AG10803 (cell line): ENCODE data around the gene WDFY4.

Source experiments
- DNase-seq: peaks from one replicate; pipeline ENCODE4 v3.0.0; 2010; ENCODE audit warnings: low read depth
- H3K4me3 ChIP-seq: 2 replicates; pipeline ENCODE4 v1.5.1; 2011; ENCODE audit warnings: mild to moderate bottlenecking, low read length, control low read depth
- TF ChIP-seq, protein P1 (sequence below): conservative IDR thresholded peaks from 2 replicates; pipeline ENCODE4 v1.5.1; 2011; ENCODE audit warnings: mild to moderate bottlenecking, low read length, control low read depth, inconsistent platforms

Gene WDFY4

DNA sequence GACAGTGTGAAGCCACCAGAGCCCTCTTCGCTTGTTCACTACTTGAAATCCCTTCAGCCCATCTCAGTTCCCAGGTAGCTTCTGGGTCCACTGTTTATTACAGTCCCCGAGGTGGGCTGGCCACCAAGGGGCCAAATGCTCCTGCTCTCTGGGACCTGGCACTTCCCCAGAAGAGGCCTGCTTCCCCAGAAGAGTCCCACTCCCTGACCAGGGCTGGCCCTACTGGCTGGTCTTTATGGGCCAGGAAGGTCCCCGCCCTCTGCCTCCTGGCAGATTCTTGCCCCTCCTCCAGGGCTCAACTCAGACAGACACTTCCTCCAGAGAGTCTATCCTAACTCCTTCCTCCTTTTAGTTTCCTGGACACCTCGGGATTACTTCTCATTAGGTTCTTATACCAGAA is 325.6 kb downstream of the WDFY4 start:
- DNase-seq, result no peak
- H3K4me3 ChIP-seq, result no peak overlapping the region
- TF ChIP-seq, protein P1, sequence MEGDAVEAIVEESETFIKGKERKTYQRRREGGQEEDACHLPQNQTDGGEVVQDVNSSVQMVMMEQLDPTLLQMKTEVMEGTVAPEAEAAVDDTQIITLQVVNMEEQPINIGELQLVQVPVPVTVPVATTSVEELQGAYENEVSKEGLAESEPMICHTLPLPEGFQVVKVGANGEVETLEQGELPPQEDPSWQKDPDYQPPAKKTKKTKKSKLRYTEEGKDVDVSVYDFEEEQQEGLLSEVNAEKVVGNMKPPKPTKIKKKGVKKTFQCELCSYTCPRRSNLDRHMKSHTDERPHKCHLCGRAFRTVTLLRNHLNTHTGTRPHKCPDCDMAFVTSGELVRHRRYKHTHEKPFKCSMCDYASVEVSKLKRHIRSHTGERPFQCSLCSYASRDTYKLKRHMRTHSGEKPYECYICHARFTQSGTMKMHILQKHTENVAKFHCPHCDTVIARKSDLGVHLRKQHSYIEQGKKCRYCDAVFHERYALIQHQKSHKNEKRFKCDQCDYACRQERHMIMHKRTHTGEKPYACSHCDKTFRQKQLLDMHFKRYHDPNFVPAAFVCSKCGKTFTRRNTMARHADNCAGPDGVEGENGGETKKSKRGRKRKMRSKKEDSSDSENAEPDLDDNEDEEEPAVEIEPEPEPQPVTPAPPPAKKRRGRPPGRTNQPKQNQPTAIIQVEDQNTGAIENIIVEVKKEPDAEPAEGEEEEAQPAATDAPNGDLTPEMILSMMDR, result no peak

- H3K4me3 ChIP-seq, result no peak overlapping the region
- DNase-seq, result no peak
- TF ChIP-seq, protein P1, result no peak
Measured at GRCh38 chr10:49010865-49011264, 326.2 kb downstream of the WDFY4 start.

DNA sequence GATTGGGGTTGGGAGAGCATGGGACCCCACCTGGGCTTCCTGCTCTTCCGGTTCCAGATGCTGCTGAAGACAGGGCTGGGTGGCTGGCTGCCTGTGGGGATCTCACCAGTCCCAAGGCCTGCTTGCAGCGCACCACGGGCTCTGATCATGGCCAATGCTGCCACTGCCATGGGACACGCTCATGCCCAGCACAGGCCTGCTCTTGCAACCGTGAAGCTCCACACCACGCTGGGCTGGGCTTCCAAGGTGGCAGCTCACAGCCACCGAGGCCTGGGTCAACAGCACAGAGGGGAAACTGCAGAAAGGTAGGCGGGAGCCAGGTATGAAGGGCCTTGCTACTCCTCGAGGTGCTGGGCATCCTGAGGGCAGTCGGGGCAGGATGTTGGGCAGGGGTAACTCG is 327.1 kb downstream of the WDFY4 start:
- TF ChIP-seq, protein P1, result no peak
- DNase-seq, result no peak

DNA sequence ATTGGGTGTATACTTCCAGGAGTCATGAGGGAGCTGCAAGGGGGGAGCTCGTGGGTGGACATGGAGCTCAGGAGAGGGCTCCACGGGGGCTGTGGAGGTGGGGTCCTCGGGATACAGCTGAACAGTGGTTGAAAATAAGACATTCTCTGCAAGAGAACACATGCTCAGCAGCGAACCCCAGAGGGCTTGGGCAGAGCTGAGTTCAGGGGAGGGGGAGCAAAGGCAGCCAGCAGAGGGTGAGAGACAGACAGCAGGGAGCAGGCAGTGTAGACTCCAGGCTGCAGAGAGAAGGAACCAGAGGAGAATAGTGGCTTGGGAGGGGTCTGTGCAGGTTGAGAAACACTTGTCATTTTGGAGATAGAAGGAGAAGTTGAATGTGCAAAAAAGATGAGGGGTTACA is 327.9 kb downstream of the WDFY4 start:
- no peak overlapping the region for H3K4me3 ChIP-seq
- DNase-seq, result no peak
- TF ChIP-seq, protein P1, result no peak

More for the DNA sequence above, 327.1 kb downstream of the WDFY4 start:
- H3K4me3 ChIP-seq, result no peak overlapping the region

DNA sequence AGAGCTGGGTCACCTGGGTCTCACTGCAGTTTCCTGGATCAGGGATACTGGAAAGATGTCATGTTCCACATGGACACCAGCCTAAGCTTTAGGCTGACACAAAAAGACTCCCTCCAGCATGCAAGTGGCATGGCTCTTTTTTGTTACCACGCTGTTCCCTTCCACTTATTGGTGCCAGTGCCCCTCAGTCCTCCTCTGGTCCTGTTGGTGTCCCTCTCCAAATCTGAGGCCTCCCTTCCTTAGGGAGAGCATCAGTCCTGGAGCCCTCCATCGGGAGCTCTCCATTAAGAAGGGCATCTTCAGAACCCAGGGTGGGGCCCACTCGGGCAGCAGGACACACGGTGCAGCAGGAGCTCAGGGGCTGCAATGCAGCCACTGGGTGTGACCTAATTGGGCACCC is 331.0 kb downstream of the WDFY4 start:
- DNase-seq, result no peak
- TF ChIP-seq, protein P1, result no peak
- H3K4me3 ChIP-seq, result no peak overlapping the region

GRCh38 chr10:49021685-49022084 is 337.0 kb downstream of the WDFY4 start:
- H3K4me3 ChIP-seq, result no peak overlapping the region
- TF ChIP-seq, protein P1, result no peak
- DNase-seq, result no peak

- TF ChIP-seq, protein P1, result no peak
- no peak overlapping the region for H3K4me3 ChIP-seq
- DNase-seq, result no peak
Measured at GRCh38 chr10:49023071-49023470, 338.4 kb downstream of the WDFY4 start.
